NCI-H2196 treated with DMSO at 0.1 percent for 48 hours (cell line): ENCODE results near the gene AGMAT.

Experiments used
- DNase-seq: peaks from one replicate; lab custom pipeline; 2025; ENCODE audit not compliant: unreplicated experiment; lab: John Stamatoyannopoulos, UW

The AGMAT gene

DNA sequence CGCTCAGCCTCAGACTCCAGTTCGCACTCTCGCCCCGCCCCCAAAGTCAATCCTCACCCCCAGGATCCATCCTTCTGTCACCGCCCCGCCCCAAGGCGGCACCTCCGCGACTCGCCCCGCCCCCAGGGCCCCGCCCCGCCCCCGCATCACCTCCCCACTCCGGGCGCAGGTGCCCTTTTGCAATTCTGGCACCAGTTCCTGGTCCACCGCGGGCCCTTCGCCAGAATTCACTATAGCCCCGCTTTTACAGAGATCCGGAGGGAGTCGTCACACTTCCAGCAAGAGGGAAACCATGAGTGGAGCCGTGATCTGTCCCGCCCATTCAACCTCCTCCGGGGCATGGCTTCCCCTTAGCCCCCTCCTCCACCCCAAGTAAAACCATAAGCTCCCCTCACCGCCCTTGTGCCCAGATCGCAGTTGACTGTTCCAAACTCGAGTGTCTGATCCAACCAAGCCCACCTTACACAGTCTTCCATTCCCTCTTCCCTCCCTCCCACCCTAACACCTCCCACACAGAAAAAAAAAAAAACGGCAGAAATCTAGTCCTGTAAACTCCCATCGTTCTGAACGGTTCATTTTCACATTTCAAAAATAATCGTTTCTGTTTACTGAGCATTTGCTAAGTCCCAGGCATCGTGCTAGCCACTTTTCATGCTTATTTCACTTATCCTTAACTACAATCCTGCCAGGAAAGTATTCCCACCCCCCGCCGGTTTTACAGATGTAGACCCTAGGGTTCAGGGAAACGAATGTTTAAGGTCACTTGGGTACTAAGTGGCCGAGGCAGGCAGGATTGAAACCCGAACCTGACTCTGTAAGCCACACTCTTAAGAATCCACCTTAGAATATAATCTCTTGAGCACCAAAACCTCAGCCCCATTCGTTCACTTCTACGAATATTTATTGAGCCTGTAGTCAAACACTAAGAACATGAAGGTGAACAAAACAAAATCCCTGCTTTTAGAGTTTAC, 59.5 kb downstream of the AGMAT start:
- no peak for DNase-seq

DNA sequence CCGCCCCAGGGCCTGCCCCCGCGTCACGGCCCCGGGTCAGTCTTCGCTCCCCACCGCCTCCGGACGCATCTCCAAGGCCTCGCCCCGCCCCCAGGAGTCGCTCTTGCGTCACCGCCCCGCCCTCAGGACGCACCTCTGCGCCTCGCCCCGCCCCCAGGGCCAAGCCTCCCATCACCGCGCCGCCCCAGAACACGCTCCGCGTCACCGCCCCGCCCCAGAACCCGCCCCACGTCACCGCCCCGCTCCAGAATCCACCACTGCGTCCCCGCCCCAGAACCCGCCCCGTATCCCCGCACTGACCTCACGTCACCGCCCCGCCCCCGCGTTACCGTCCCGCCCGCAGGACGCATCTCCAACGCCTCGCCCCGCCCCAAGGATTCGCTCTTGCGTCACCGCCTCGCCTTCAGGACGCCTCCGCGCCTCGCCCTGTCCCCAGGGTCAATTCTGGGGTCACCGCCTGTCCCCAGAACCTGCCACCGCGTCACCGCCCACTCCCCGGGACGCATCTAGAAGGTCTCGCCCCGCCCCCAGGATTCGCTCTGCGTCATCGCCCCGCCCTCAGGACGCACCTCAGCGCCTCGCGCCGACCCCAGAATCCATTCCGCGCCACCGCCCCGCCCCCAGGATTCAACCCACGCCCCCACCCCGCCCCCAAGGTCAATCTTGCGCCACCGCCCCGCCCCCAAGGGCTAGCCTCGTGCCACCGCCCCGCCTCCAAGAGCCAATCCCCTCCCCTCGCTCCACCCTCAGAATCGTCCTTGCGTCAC, 60.4 kb downstream of the AGMAT start:
- peak; percentile 99 for DNase-seq

DNA sequence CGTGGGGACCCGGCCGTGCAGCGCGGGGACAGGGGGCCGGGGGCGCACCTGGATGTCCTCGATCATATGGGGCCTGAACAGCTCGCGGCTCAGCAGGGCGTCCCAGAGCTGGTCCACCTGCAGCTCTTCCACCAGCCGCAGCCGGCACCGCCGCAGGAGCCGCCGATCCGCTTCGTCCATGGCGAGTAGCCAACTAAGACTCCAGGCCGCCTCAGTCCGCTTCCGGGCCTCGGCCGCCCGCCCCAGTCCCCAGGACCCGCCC, 60.9 kb downstream of the AGMAT start, which contains the start of gene CASP9:
Gene CASP9 (minus strand): TSS at position 195 of the 262 bp plus-strand sequence. CDS start 15 bp downstream, at position 180.
- no peak for DNase-seq

DNA sequence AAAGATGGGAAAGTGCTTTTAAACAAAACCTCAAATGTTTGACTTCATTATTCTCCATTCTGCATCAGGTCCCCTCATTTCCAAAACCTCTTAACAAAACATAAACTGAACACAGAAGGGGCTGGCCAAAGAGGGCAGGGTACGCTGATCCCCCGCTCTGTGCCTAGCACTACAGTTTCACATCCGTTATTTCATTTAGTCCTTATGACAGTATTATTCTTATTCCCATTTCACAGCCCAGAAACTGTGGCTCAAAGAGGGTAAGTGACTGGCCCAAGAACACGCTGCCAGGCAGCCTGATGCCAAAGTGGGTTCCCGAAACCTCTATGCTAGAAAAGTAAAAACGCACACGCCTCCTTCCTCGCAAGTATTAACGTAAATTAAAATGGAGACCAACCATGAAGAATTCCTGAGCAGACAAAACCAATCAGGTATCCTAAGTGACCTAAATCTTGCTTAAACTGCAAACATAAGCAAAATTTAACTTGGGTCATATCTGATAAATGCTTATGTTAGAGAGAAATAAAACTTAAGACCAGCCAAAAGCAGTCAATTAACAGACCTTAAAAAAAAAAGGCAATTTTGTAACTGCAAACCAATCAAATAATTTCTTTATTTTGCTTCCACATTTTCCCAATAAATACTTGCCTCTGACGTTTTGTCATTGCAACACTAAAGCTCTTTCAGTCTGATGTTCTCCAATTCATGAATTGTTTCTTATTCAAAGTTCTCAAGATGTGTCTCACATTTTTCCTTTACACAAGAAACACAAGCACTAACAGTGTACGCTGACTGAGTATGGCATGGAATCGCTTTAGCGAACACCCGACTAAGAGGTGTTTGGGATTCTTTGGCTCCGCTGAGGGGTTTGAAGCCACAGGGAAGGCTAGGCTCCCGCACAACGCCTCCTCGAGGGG, 61.5 kb downstream of the AGMAT start:
- DNase-seq, result no peak

DNA sequence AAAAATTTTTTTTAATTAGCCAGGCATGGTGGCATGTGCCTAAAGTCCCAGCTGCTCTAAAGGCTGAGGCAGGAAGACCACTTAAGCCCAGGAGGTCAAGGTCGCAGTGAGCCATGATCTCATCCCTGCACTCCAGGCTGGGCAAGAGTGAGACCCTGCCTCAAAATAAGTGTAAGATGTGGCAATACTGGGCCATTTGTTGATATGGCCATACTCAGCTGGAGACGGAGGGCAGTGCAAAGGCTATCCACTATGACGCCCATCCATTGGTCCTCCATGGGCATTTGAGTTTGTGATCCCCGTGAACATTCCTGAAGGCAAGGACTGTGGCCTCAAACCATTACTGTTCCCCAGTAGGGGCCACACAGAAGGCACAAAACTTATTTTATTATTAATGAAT, 62.3 kb downstream of the AGMAT start:
- no peak for DNase-seq
